ENCODE data around the gene L3MBTL4. TPM values are rescaled to one million over a fixed set of nuclear protein-coding genes. Genes with fewer than 3 reads are reported as not detected.

Gene L3MBTL4
- total RNA-seq, 3 donors from 2014 or later, result 4.9 to 13.9 (median 5.4) TPM

GRCh38 chr18:6170604-6171003, 244.1 kb downstream of the L3MBTL4 start:
- TF ChIP-seq, protein P1, sequence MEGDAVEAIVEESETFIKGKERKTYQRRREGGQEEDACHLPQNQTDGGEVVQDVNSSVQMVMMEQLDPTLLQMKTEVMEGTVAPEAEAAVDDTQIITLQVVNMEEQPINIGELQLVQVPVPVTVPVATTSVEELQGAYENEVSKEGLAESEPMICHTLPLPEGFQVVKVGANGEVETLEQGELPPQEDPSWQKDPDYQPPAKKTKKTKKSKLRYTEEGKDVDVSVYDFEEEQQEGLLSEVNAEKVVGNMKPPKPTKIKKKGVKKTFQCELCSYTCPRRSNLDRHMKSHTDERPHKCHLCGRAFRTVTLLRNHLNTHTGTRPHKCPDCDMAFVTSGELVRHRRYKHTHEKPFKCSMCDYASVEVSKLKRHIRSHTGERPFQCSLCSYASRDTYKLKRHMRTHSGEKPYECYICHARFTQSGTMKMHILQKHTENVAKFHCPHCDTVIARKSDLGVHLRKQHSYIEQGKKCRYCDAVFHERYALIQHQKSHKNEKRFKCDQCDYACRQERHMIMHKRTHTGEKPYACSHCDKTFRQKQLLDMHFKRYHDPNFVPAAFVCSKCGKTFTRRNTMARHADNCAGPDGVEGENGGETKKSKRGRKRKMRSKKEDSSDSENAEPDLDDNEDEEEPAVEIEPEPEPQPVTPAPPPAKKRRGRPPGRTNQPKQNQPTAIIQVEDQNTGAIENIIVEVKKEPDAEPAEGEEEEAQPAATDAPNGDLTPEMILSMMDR (IDR thresholded peaks at IDR 0.05), result no peak
- no peaks in the 10 kb centered on the region for H3K36me3 ChIP-seq (ENCODE audit: low read depth)
- H3K9me3 ChIP-seq, result no peaks in the 10 kb centered on the region
- no peak overlapping the region for H3K4me3 ChIP-seq
- H3K4me1 ChIP-seq (ENCODE audit: low read depth), result no peaks in the 10 kb centered on the region
- intact Hi-C loops (cut with DNase I, micrococcal nuclease), result no loop called here
- ATAC-seq (no peak), DNase-seq (no peak)

DNA sequence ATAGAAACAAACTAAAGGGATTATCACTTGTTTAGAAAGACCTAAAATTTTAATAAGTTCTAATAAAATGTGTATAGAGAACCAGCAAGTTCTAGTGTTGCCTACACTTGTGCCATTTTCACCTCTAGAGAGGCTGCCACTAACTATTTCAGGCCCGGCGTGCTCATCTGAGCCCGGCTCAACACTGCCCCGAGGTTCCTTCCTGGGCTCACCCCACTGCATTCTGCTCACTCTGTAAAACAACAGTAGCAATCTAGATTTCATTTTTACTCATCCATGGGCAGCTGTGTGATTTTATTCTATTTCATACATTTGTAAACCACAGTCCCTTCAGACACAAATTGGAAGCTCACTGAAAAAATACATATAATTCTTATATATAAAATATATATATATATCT, 253.2 kb downstream of the L3MBTL4 start:
- Histone ChIP-seq H3K4me1 (ENCODE audit: low read depth) (no peaks in the 10 kb centered on the region), H3K4me3 (no peak overlapping the region), H3K36me3 (ENCODE audit: low read depth) (no peaks in the 10 kb centered on the region), H3K9me3 (peaks cover 7% of the 10 kb centered on the region)
- TF ChIP-seq, protein P1 (IDR thresholded peaks at IDR 0.05), result no peak
- DNase-seq, result no peak
- ATAC-seq, result no peak
- intact Hi-C loops (cut with DNase I, micrococcal nuclease), result no loop called here

DNA sequence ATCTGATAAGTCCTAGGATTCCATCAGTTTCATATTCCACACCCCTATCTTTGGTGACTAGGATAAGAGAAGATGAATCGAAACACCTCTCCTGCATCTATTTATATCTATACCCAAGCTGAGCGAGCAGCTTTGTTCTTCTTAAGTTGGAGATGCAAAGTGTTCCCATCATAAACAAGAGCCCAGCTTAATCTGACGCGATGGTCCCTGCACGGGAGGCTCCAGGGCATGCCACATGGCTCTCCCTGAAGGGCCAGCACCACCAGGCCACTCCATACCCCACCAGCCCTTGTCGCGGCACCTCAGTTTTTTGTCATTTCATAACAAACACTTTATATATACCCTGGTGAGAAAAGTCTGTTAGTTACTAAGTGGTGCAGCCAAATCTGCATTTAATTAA, 255.3 kb downstream of the L3MBTL4 start:
- ATAC-seq (no peak), DNase-seq (no peak)
- intact Hi-C loops (cut with DNase I, micrococcal nuclease), result no loop called here
- TF ChIP-seq, protein P1 (IDR thresholded peaks at IDR 0.05), result no peak
- no peak overlapping the region for H3K4me3 ChIP-seq
- H3K36me3 ChIP-seq (ENCODE audit: low read depth), result no peaks in the 10 kb centered on the region
- H3K4me1 ChIP-seq (ENCODE audit: low read depth), result no peaks in the 10 kb centered on the region
- H3K9me3 ChIP-seq, result peaks cover 7% of the 10 kb centered on the region

DNA sequence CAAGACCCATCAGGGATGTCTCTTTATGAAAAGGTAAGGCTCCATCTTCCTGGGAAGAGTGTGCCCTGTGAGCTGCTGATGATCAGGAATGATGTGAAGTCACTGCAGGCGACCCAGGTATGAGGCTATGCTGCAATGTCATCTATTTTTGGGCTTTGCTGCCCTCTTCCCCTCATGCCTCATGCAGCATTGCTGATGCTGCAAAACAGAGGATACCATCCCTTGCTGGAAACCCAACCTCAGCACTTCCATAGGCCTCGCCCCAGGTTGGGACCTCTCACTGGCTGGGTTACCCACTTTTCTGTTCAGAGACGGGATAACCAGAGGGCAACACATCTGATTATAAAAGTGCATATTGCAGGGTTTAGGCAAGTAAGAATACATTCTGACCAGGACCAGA, 255.8 kb downstream of the L3MBTL4 start:
- no peak for DNase-seq
- no peaks in the 10 kb centered on the region for H3K36me3 ChIP-seq (ENCODE audit: low read depth)
- ATAC-seq, result no peak
- H3K9me3 ChIP-seq, result peaks cover 5% of the 10 kb centered on the region
- H3K4me1 ChIP-seq (ENCODE audit: low read depth), result no peaks in the 10 kb centered on the region
- TF ChIP-seq, protein P1 (IDR thresholded peaks at IDR 0.05), result no peak
- intact Hi-C loops (cut with DNase I, micrococcal nuclease), result no loop called here
- H3K4me3 ChIP-seq, result no peak overlapping the region

DNA sequence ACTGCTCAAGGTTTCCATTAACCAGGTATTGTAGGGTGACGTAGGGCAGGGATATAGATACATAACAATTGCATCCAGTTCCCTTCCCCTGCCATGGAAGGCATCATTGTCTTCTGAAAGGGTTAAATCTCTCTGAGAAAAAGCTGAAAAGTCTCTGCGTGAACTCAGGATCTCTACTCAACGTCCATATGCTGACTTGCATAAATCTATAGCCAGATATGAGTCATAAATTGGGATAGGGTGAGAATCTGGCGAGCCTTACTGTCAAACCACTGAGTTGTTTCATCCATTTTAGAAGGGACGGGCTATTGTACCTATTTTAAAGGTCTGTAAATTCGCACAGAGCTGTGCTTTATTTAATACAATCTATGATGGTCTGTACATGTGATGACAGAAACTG, 258.3 kb downstream of the L3MBTL4 start:
- no peaks in the 10 kb centered on the region for H3K9me3 ChIP-seq
- no peaks in the 10 kb centered on the region for H3K36me3 ChIP-seq (ENCODE audit: low read depth)
- TF ChIP-seq, protein P1 (IDR thresholded peaks at IDR 0.05), result no peak
- intact Hi-C loops (cut with DNase I, micrococcal nuclease), result no loop called here
- DNase-seq (no peak), ATAC-seq (no peak)
- no peaks in the 10 kb centered on the region for H3K4me1 ChIP-seq (ENCODE audit: low read depth)
- H3K4me3 ChIP-seq, result no peak overlapping the region

- Histone ChIP-seq H3K9me3 (no peaks in the 10 kb centered on the region), H3K4me1 (ENCODE audit: low read depth) (no peaks in the 10 kb centered on the region), H3K4me3 (no peak overlapping the region), H3K36me3 (ENCODE audit: low read depth) (no peaks in the 10 kb centered on the region)
- DNase-seq, result no peak
- intact Hi-C loops (cut with DNase I, micrococcal nuclease), result no loop called here
- TF ChIP-seq, protein P1 (IDR thresholded peaks at IDR 0.05), result no peak
- ATAC-seq, result no peak
Observed at GRCh38 chr18:6155707-6156106, 259.0 kb downstream of the L3MBTL4 start.

All from mucosa of descending colon (tissue), 3 donors.